OCI-LY7 (cell line): ENCODE measurements around the gene LRRC23. TPM values are rescaled to one million over a fixed set of nuclear protein-coding genes. Genes with fewer than 3 reads are reported as not detected.

ENCODE experiments used
- BruUV-seq: library from RNA; stranded (reverse); fragments of 400-500 nt; replicated peaks from 2 replicates; lab custom pipeline; 2021; lab: Mats Ljungman, UMichigan
- CTCF ChIA-PET: fragments of 300-600 bp; sonication (Branson Sonifier 250); formaldehyde crosslinking; loops from one replicate; lab custom pipeline; 2022; ENCODE audit warnings: antibody characterized with exemption; ENCODE audit not compliant: unreplicated experiment; lab: Charles Lee
- POLR2A ChIA-PET: fragments of 300-600 bp; sonication (Branson Sonifier 250); formaldehyde crosslinking; loops from one replicate; lab custom pipeline; 2022; ENCODE audit warnings: antibody characterized with exemption; lab: Charles Lee
- DNase-seq: peaks from one replicate; pipeline ENCODE4 v3.0.0-alpha.2; 2015; ENCODE audit warnings: low spot score
- H2AFZ ChIP-seq: fragments of 200-600 bp; sonication (generic), shearing (Covaris generic); 2 replicates; pipeline ENCODE4 v1.6.1; 2014; ENCODE audit warnings: mild to moderate bottlenecking, antibody characterized with exemption, low read length, moderate library complexity
- H3K27ac ChIP-seq: fragments of 200-600 bp; sonication (generic); 2 replicates; pipeline ENCODE4 v1.5.1; 2014; ENCODE audit warnings: mixed run types, low read depth, mild to moderate bottlenecking, moderate library complexity, low read length, inconsistent platforms; ENCODE audit not compliant: poor library complexity, severe bottlenecking
- H3K36me3 ChIP-seq: fragments of 200-600 bp; sonication (generic); 2 replicates; pipeline ENCODE4 v1.6.1; 2014; ENCODE audit warnings: mild to moderate bottlenecking, antibody characterized with exemption, low read length, moderate library complexity, mixed read lengths; ENCODE audit not compliant: insufficient read depth
- H3K4me1 ChIP-seq: fragments of 200-600 bp; sonication (generic); 2 replicates; pipeline ENCODE4 v1.5.1; 2014; ENCODE audit warnings: mild to moderate bottlenecking, low read length; ENCODE audit not compliant: insufficient read depth, poor library complexity, severe bottlenecking
- H3K4me2 ChIP-seq: fragments of 200-600 bp; sonication (generic); 2 replicates; pipeline ENCODE4 v1.6.1; 2014; ENCODE audit warnings: mild to moderate bottlenecking, low read length
- H3K4me3 ChIP-seq: fragments of 200-600 bp; sonication (generic); 2 replicates; pipeline ENCODE4 v1.5.1; 2014; ENCODE audit warnings: mild to moderate bottlenecking, low read depth, low read length; ENCODE audit not compliant: poor library complexity, severe bottlenecking
- H3K79me2 ChIP-seq: fragments of 200-600 bp; sonication (generic); 2 replicates; pipeline ENCODE4 v1.6.1; 2016; ENCODE audit warnings: low read depth, mild to moderate bottlenecking, low read length, moderate library complexity, mixed read lengths; ENCODE audit not compliant: insufficient read depth
- H3K9me2 ChIP-seq: fragments of 200-600 bp; sonication (generic); 2 replicates; pipeline ENCODE4 v1.6.1; 2016; ENCODE audit warnings: mild to moderate bottlenecking, low read length, mixed read lengths; ENCODE audit not compliant: insufficient read depth
- H3K9me3 ChIP-seq: fragments of 200-600 bp; sonication (generic); 2 replicates; pipeline ENCODE4 v1.6.1; 2014; ENCODE audit warnings: mild to moderate bottlenecking, mixed run types, low read length, mixed read lengths
- H4K20me1 ChIP-seq: fragments of 200-600 bp; sonication (generic); 2 replicates; pipeline ENCODE4 v1.6.1; 2014; ENCODE audit warnings: mild to moderate bottlenecking, antibody characterized with exemption, low read length, moderate library complexity, mixed read lengths; ENCODE audit not compliant: insufficient read depth
- EZH2phosphoT487 ChIP-seq: fragments of 200-600 bp; sonication (generic); IDR thresholded peaks from 2 replicates; pipeline ENCODE4 v1.6.1; 2018; ENCODE audit warnings: low read depth, borderline replicate concordance, mild to moderate bottlenecking, mixed run types, antibody characterized with exemption, low read length, moderate library complexity, mixed read lengths
- intact Hi-C: fragments of 100-400 bp; cut with micrococcal nuclease; formaldehyde crosslinking; loops from one replicate; pipeline ENCODE4 v1.10.0; 2022; ENCODE audit not compliant: unreplicated experiment
- total RNA-seq, 2 experiments: library from RNA; depleted of rRNA in 1 of 2; stranded (reverse); fragments of >200 nt in 1 of 2; shearing (Covaris generic) in 1 of 2; gene quantifications; 2 replicates each; pipeline ENCODE4 v1.2.3, GENCODE V29; 2014 to 2022
- TF ChIP-seq, protein P1 (sequence below): fragments of 200-600 bp; sonication (generic); conservative IDR thresholded peaks from 2 replicates; pipeline ENCODE4 v1.5.1; 2014; ENCODE audit warnings: mild to moderate bottlenecking, antibody characterized with exemption, low read length, moderate library complexity, mixed read lengths

LRRC23 gene
- total RNA-seq, 2 experiments from 2014 or later: 17.7 to 19.8 TPM

DNA sequence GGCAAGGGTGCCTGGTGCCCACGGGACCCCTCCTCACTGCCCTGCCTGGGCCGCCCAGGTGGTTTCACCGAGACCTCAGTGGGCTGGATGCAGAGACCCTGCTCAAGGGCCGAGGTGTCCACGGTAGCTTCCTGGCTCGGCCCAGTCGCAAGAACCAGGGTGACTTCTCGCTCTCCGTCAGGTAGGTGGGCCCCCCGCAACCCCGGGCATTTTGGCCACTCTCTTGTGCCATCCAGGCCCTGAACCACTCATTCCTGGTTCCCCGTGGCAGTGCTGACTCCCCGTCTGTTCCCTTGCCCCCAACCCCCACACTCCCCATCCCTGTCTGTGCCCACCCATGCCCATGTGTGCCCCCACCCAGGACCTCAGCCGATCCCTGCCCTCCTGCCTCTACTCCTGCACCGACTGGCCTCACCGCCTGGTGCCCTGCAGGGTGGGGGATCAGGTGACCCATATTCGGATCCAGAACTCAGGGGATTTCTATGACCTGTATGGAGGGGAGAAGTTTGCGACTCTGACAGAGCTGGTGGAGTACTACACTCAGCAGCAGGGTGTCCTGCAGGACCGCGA is 47.0 kb downstream of the LRRC23 start:
- BruUV-seq: TSS peak; percentile 54
- CTCF ChIA-PET: interaction anchor here (0.6 to 1.2 kb wide), 5 partner anchors 8 to 324 kb away, joined by 3 to 6 read pairs (median 3); partner anchors contain the start of genes C12orf57 and RNU7-1
- POLR2A ChIA-PET: interaction anchor here (0.7 to 2.0 kb wide), 5 partner anchors 8 to 100 kb away, joined by 3 to 14 read pairs (median 6); partner anchors contain the start of genes C12orf57, CDCA3, RNU7-1 and USP5
- Histone ChIP-seq H3K4me2 (peak overlapping the region; percentile 87), H3K4me1 (peaks cover 82% of the 10 kb centered on the region), H3K27ac (peak overlapping the region; percentile 49), H3K4me3 (peak overlapping the region; percentile 67), H4K20me1 (no peaks in the 10 kb centered on the region), H2AFZ (peak overlapping the region; percentile 46; the same call in 1 of the 2 replicates), H3K36me3 (no peaks in the 10 kb centered on the region), H3K79me2 (no peaks in the 10 kb centered on the region), H3K9me3 (no peaks in the 10 kb centered on the region), H3K9me2 (no peaks in the 10 kb centered on the region)
- DNase-seq: no peak
- intact Hi-C loops: loop anchor here (1.0 kb wide), 1 partner anchor 8 kb away; no protein-coding TSS in a partner anchor
- TF ChIP-seq, protein P1, sequence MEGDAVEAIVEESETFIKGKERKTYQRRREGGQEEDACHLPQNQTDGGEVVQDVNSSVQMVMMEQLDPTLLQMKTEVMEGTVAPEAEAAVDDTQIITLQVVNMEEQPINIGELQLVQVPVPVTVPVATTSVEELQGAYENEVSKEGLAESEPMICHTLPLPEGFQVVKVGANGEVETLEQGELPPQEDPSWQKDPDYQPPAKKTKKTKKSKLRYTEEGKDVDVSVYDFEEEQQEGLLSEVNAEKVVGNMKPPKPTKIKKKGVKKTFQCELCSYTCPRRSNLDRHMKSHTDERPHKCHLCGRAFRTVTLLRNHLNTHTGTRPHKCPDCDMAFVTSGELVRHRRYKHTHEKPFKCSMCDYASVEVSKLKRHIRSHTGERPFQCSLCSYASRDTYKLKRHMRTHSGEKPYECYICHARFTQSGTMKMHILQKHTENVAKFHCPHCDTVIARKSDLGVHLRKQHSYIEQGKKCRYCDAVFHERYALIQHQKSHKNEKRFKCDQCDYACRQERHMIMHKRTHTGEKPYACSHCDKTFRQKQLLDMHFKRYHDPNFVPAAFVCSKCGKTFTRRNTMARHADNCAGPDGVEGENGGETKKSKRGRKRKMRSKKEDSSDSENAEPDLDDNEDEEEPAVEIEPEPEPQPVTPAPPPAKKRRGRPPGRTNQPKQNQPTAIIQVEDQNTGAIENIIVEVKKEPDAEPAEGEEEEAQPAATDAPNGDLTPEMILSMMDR: no peak
- no peak for TF ChIP-seq EZH2phosphoT487

- Histone ChIP-seq H3K4me3 (peak overlapping the region; percentile 67), H3K9me2 (no peaks in the 10 kb centered on the region), H3K4me1 (peaks cover 82% of the 10 kb centered on the region), H4K20me1 (no peaks in the 10 kb centered on the region), H3K9me3 (no peaks in the 10 kb centered on the region), H3K79me2 (no peaks in the 10 kb centered on the region), H3K27ac (no peak overlapping the region), H3K4me2 (peak overlapping the region; percentile 87), H2AFZ (no peak overlapping the region), H3K36me3 (no peaks in the 10 kb centered on the region)
- ChIA-PET CTCF (interaction anchor here (0.6 kb wide), 1 partner anchor 9 kb away, joined by 3 read pairs; the partner anchor contains the start of genes C12orf57 and RNU7-1), POLR2A (interaction anchor here (0.6 to 2.0 kb wide), 6 partner anchors 8 to 398 kb away, joined by 3 to 14 read pairs (median 5); partner anchors contain the start of genes C12orf57, CDCA3, RNU7-1 and USP5)
- BruUV-seq: no TSS peak
- TF ChIP-seq, protein P1: no peak
- TF ChIP-seq EZH2phosphoT487: no peak
- intact Hi-C loops: no loop called here
- DNase-seq: no peak
These were observed 47.7 kb downstream of the LRRC23 start for GRCh38 chr12:6952121-6952862.
